H1 (cell line): Measurements from ENCODE around the gene UBE2G2.

Experiments used
- BRCA1 ChIP-seq: IDR thresholded peaks from 2 replicates; pipeline ENCODE4 v1.6.1; 2012; ENCODE audit warnings: low read depth, low read length, improper control_type of control experiment
- CHD2 ChIP-seq: IDR thresholded peaks from 2 replicates; pipeline ENCODE4 v1.6.1; 2012; ENCODE audit warnings: low read length, improper control_type of control experiment
- CREB1 ChIP-seq: IDR thresholded peaks from 2 replicates; pipeline ENCODE4 v1.6.1; 2012; ENCODE audit warnings: inconsistent platforms
- CTCF ChIP-seq, 3 experiments: IDR thresholded peaks; 1 replicate in 2 of 3; 2 replicates in 1 of 3; pipeline versions ENCODE4 v1.5.1 to v1.6.1; 2011; ENCODE audit warnings: low read length in 3 of 3, mild to moderate bottlenecking in 3 of 3, inconsistent platforms in 2 of 3, low read depth in 1 of 3, moderate library complexity in 1 of 3; ENCODE audit not compliant: insufficient read depth in 1 of 3; ENCODE audit errors: control extremely low read depth in 1 of 3
- EGR1 ChIP-seq: IDR thresholded peaks from 2 replicates; pipeline ENCODE4 v1.6.1; 2011; ENCODE audit warnings: low read depth, low read length, borderline replicate concordance
- JUND ChIP-seq: IDR thresholded peaks from 2 replicates; pipeline ENCODE4 v1.6.1; 2011; ENCODE audit warnings: mild to moderate bottlenecking, improper control_type of control experiment, low read length
- KDM1A ChIP-seq: fragments of 200-600, 300-600 bp; sonication (generic); IDR thresholded peaks from 2 replicates; pipeline ENCODE4 v1.7.1; 2016; ENCODE audit warnings: mild to moderate bottlenecking, low read length, borderline replicate concordance
- POLR2A ChIP-seq, 2 experiments: IDR thresholded peaks; 1 replicate in 1 of 2; 2 replicates in 1 of 2; pipeline ENCODE4 v1.6.1; 2011; ENCODE audit warnings: low read depth in 2 of 2, low read length in 2 of 2, mild to moderate bottlenecking in 2 of 2; ENCODE audit errors: control extremely low read depth in 1 of 2
- POLR2AphosphoS5 ChIP-seq: IDR thresholded peaks from 2 replicates; pipeline ENCODE4 v1.6.1; 2011; ENCODE audit warnings: low read depth, low read length
- YY1 ChIP-seq: IDR thresholded peaks from 2 replicates; pipeline ENCODE4 v1.6.1; 2011; ENCODE audit warnings: low read depth, mild to moderate bottlenecking, low read length

DNA sequence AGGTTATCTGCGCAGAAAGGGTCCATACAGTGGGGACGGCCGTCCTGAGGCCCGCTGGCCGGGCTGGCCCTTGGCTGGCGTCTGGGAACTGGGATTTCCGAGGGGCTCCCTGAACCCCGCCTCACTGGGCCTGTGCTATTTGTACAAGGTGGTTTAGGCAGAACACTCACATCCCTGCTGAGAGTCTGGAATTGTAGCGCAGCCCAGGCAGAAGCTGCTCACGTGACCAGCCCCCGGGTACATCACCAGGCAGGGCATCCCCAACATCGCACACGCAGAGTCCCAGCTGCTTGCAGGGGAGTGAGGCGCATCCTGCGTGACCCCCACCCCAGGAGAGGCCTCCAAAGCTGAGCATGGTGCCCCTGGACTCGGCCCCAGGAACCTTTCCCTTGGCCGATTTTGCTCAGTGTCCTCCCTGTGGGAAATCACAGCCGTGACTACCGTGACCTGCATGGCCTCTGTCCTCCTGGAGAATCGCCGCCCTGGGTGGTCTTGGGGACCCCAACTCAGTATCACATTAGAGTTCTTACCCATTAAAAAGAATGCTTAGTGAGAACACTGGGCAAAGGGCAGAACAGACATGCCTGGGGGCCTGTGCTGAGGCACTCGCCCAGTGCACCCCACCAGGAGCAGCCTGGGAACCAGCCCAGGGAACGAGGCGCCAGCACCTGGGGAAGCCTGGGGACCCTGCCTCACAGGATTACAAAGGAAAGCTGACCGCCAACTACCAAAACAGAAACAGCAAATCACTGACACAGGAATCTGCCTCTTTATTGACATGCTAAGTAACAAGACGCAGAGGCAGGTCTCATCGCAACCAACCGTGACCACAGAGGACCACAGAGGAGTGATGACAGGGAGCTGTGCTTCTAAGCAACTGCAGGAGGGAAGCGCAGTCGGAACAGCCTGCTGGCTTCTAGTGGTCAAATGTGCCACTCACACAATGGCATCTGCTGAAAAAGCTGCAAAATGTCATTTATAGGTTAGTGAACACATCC lies 33.5 kb downstream of the UBE2G2 start:
- TF ChIP-seq CTCF (IDR thresholded peaks at IDR 0.05; ENCODE audit: control extremely low read depth in 1 of 3, insufficient read depth in 1 of 3, low read depth in 1 of 3, low read length in 3 of 3) (no peak), KDM1A (no peak), YY1 (no peak), POLR2AphosphoS5 (no peak; the same call in 1 of the 2 replicates), CREB1 (no peak), BRCA1 (no peak), JUND (no peak), CHD2 (no peak), POLR2A (IDR thresholded peaks at IDR 0.05; ENCODE audit: control extremely low read depth in 1 of 2, low read depth in 2 of 2, low read length in 2 of 2) (no peak), EGR1 (no peak)
